Activated T-cell treated with anti-CD3 and anti-CD28 coated beads for 24 hours (primary cell): ENCODE data around the gene KIRREL2.
"Not testable (repeated sequence)": the region's sequence is repeated elsewhere in the genome, so short reads cannot be mapped to it uniquely, and the experiment has no call there.

Source experiments
- DNase-seq: peaks from one replicate; pipeline ENCODE4 v3.0.0-alpha.2; 2020; ENCODE audit warnings: low read depth

Gene KIRREL2

DNA sequence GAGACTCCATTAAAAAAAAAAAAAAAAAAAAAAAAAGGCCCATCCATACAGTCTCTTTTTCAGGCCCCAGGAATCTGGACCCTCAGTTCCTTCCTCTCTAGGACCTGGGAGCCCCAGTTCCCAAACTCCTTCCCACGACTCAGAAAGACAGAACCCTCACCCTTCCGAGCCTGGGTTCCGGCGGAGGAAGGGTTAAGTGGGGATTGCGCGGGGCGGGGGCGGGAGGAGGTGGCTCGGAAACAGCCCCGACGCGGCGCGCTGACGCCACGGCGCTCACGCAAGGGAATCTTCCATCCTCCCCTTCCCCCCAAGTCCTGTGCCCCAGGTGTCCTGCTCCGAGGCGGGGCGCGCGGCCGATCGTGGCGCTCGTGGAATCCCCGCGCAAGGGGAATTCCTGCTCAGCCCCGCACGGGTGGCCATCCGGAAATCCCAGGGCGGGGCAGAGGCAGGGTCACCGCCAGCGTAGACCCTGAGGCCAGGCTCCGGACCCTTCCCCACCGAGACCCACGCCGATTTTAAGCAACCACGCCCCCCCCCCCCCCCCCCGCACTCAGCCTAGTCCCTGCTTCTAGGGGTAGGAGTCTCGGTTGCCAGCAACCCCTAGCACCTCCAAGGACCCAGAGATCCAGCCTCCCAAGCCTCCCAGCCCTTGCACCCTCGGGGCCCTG is 43.0 kb downstream of the KIRREL2 start:
- DNase-seq = peak; percentile 85

DNA sequence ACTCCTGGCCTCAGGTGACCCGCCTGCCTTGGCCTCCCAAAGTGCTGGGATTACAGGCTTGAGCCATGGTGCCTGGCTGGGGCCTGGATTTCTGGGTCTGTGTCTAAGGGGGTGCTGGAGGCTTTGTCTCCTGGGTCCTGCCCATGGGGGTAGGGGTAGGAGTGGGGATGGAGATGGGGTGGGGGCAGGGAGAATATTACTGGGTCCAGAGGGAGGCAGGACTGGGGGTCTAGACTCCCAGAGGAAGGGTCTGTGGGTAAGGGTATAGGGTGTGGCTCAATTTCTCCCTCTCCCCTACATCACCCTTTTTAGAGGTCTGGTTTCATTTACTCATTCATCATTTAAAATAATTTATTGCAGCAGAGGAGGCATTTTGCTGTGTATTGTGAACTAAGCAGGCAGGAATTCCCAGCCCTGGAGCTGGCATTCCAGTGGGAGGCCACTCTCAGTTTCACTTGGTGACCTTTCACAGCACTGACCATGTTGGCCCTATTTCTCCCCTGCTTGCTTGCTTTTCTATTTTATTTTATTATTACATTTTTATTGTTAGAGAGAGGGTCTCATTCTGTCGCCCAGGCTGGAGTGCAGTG is 44.4 kb downstream of the KIRREL2 start:
- no peak for DNase-seq

GRCh38 chr19:35901854-35902661 is 45.3 kb downstream of the KIRREL2 start, which contains the start of gene HCST:
TSS of gene HCST (plus strand) at chr19:35902529. CDS start at chr19:35902594, 65 bp downstream.
- no peak for DNase-seq

- no peak for DNase-seq
These were observed 46.3 kb downstream of the KIRREL2 start for GRCh38 chr19:35902870-35903475.

DNA sequence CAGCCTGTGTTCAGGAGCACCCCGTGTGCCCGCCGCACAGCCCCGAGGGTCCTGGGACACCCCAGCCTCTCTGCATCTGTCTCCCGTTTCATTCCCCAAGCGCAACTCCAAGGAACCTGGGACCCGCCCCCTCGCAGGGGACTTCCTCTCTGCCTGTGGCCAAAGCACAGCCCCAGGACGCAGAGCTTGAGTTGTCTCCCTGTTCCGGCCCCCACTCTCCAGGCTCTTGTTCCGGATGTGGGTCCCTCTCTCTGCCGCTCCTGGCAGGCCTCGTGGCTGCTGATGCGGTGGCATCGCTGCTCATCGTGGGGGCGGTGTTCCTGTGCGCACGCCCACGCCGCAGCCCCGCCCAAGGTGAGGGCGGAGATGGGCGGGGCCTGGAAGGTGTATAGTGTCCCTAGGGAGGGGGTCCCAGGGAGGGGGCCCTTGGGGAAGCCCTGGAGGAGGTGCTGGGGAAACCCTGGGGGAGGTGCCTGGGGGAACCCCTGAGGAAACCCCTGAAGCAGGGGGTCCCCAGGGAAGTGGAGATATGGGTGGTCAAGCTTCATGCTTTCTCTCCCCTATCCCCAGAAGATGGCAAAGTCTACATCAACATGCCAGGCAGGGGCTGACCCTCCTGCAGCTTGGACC is 47.0 kb downstream of the KIRREL2 start:
- peak; percentile 78 for DNase-seq

DNA sequence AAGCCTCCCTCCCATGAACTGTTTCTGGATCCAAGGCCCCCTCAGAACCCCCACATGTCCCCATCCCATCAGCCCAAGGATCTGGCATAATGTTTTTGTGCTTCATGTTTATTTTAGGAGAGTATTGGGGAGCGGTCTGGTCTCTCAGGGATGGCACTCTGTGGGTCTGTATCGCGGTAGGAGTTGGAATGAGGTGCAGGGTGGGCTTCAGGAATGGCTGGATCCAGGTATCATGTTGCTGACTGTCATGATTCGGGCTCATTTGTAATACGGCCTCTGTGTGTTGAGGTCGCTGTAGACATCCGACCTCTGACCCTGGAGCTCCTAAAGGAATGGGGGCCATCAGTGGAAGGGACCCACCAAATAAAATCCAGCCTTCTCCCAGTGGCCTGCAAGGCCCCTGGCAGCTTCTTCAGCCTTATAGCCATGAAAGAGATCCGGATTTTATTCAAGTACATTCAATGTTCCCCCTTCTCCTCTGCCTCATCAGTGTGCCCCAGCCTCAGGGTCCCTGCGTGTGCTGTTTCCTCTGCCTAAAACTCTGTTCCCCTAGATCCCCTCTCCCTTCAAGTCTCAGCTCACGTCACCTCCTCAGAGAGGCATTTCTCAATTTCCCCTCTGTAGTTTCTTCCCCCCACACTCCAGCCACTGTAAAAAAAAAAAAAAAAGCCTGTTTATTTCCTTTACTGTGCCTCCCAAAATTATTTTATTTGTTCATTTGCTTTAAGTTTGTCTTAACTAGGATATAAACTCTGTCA is 47.8 kb downstream of the KIRREL2 start:
- DNase-seq = no peak

GRCh38 chr19:35905178-35905727 is 48.5 kb downstream of the KIRREL2 start:
- DNase-seq = no peak

DNA sequence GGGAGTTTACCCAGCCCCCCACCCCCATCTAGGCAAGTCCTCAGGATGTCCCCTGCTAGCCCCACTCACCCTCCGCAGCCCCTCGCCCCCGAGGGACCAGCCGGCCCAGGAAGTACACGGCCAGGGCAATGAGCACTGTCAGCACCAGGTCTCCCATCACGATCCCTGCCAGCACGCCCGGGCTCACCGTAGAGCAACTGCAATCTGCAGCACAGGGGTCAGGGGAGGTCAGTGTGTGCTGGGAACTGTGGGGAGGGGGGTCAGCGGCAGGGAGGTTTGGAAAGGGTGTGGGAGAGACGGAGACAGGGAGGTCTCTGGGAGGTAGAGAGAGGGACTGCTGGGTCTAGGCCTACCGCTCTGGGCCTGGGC is 50.6 kb downstream of the KIRREL2 start:
- no peak for DNase-seq

GRCh38 chr19:35908010-35908441 is 51.3 kb downstream of the KIRREL2 start, which contains the start of gene TYROBP:
TSS of gene TYROBP (minus strand) at chr19:35908295. CDS start at chr19:35908228, 67 bp downstream.
- DNase-seq = no peak

- DNase-seq = no peak
These were observed 52.4 kb downstream of the KIRREL2 start for GRCh38 chr19:35908973-35909683.

GRCh38 chr19:35909684-35910035 is 52.9 kb downstream of the KIRREL2 start:
- no peak for DNase-seq

DNA sequence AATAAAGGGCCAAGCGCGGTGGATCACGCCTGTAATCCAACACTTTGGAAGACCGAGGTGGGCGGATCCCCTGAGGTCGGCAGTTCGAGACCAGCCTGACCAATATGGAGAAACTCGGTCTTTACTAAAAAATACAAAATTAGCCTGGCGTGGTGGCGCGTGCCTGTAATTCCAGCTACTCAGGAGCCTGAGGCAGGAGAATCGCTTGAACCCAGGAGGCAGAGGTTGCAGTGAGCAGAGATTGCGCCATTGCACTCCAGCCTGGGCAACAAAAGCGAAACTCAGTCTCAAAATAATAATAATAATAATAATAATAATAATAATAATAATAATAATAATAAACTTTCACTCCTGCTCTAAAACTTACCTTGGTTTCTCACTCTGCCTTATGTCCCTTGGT is 53.6 kb downstream of the KIRREL2 start:
- not testable (repeated sequence) for DNase-seq

GRCh38 chr19:35911173-35911572 is 54.5 kb downstream of the KIRREL2 start:
- no peak for DNase-seq

GRCh38 chr19:35911790-35912189 is 55.1 kb downstream of the KIRREL2 start:
- DNase-seq = no peak

DNA sequence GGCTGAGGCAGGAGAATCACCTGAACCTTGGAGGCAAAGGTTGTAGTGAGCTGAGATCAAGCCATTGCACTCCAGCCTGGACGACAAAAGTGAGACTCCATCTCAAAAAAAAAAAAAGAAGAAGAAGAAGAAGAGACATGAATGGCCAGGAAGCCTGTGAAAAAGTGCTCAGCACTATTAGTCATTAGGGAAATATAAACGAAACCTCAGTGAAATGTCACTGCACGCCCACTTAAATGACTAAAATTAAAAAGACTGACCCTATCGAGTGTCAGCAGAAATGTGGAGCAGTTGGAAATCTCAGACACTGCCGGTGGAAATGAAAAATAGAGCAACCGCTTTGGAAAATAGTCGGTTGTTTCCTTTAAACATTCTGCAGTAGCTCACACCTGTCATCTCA is 56.9 kb downstream of the KIRREL2 start:
- DNase-seq = no peak

DNA sequence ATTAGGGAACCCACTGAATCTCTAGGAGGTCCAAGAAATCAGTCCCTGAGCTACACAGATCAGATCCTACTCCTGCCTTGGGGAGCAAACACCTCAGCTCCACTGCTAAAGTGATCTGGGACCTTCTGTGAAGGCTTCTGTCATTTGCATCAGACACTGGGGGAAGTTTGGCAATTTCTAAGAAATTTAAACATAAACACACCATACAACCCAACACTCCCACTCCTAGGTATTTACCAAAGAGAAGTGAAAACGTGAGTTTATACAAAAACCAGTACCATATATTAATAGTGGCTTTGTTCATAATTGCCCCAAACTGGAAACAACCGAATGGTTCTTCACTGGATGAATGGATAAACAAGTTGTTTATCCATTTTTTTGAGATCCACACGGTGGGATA is 58.7 kb downstream of the KIRREL2 start:
- DNase-seq = no peak
